Uterus (tissue), 4 donors: ENCODE data around the gene FBXW7. TPM values are rescaled to one million over a fixed set of nuclear protein-coding genes. Genes with fewer than 3 reads are reported as not detected.

Experiments used
- DNase-seq, 2 donors: peaks; one replicate each; pipeline ENCODE4 v3.0.0-alpha.2; 2019 to 2020
- H3K27ac ChIP-seq, 2 donors: fragments of 200-600 bp; sonication (generic); 1 replicate in 1 of 2; 2 replicates in 1 of 2; pipeline ENCODE4 v1.5.1; 2016 to 2018
- H3K27me3 ChIP-seq, 2 donors: fragments of 200-600 bp; sonication (generic); one replicate each; pipeline ENCODE4 v1.5.1; 2018 to 2019; ENCODE audit warnings: control low read depth in 1 of 2
- H3K36me3 ChIP-seq, 2 donors: fragments of 200-600 bp; sonication (generic); one replicate each; pipeline ENCODE4 v1.5.1; 2019; ENCODE audit warnings: control low read depth in 1 of 2
- H3K4me1 ChIP-seq, 2 donors: fragments of 200-600 bp; sonication (generic); one replicate each; pipeline ENCODE4 v1.5.1; 2018 to 2019; ENCODE audit warnings: control low read depth in 1 of 2
- H3K4me3 ChIP-seq, 2 donors: fragments of 200-600 bp; sonication (generic); 1 replicate in 1 of 2; 2 replicates in 1 of 2; pipeline ENCODE4 v1.5.1; 2018 to 2019; ENCODE audit warnings: mild to moderate bottlenecking in 1 of 2
- H3K9me3 ChIP-seq, 2 donors: fragments of 200-600 bp; sonication (generic); one replicate each; pipeline ENCODE4 v1.5.1; 2019; ENCODE audit warnings: control low read depth in 1 of 2
- CTCF ChIP-seq, 4 experiments: fragments of 200-600 bp in 2 of 4; fragments of 450-650 bp in 2 of 4; sonication (generic) in 2 of 4; IDR thresholded peaks; one replicate each; pipeline ENCODE4 v1.5.1; 2016 to 2019; ENCODE audit warnings: antibody characterized with exemption in 4 of 4, mild to moderate bottlenecking in 2 of 4, moderate library complexity in 1 of 4
- POLR2A ChIP-seq, 2 donors: fragments of 450-650 bp; IDR thresholded peaks; one replicate each; pipeline ENCODE4 v1.6.1; 2016; ENCODE audit warnings: antibody characterized with exemption in 2 of 2, mild to moderate bottlenecking in 1 of 2, moderate library complexity in 1 of 2
- intact Hi-C: fragments of 100-400 bp; cut with DNase I; formaldehyde crosslinking; loops from one replicate; pipeline ENCODE4 v1.15.1; 2023; ENCODE audit warnings: low total_unique reads
- total RNA-seq, 4 donors: library from RNA; depleted of rRNA in 3 of 4; stranded (reverse); fragments of >200 nt in 3 of 4; gene quantifications; one replicate each; pipeline versions ENCODE4 v1.1.0 to v1.2.4, GENCODE V29; 2014 to 2023
- donor health status: DM: yes; HTN: yes; CAD: no.

Gene FBXW7
- total RNA-seq, 4 donors from 2014 or later = 50.6 to 152 (median 90.8) TPM

- Histone ChIP-seq H3K27me3 (no peaks in the 10 kb centered on the region), H3K4me3 (no peak overlapping the region), H3K36me3 (no peaks in the 10 kb centered on the region), H3K27ac (no peak overlapping the region), H3K9me3 (no peaks in the 10 kb centered on the region), H3K4me1 (no peaks in the 10 kb centered on the region)
- intact Hi-C loops = no loop called here
- no peak for TF ChIP-seq POLR2A (IDR thresholded peaks at IDR 0.05)
- TF ChIP-seq CTCF (IDR thresholded peaks at IDR 0.05) = no peak
- no peak for DNase-seq
Measured at GRCh38 chr4:152579107-152579764, 43.3 kb upstream of the FBXW7 start.

GRCh38 chr4:152578670-152579069 is 42.8 kb upstream of the FBXW7 start:
- H3K4me3 ChIP-seq = no peak overlapping the region
- H3K36me3 ChIP-seq = no peaks in the 10 kb centered on the region
- H3K27ac ChIP-seq = no peak overlapping the region
- DNase-seq = no peak
- TF ChIP-seq POLR2A (IDR thresholded peaks at IDR 0.05) = no peak
- no peak for TF ChIP-seq CTCF (IDR thresholded peaks at IDR 0.05)
- intact Hi-C loops = no loop called here
- no peaks in the 10 kb centered on the region for H3K9me3 ChIP-seq
- H3K4me1 ChIP-seq = no peaks in the 10 kb centered on the region
- no peaks in the 10 kb centered on the region for H3K27me3 ChIP-seq

- H3K4me3 ChIP-seq = no peak overlapping the region
- H3K4me1 ChIP-seq = no peaks in the 10 kb centered on the region
- TF ChIP-seq CTCF (IDR thresholded peaks at IDR 0.05) = no peak
- no peak for TF ChIP-seq POLR2A (IDR thresholded peaks at IDR 0.05)
- no peaks in the 10 kb centered on the region for H3K36me3 ChIP-seq
- intact Hi-C loops = no loop called here
- no peak overlapping the region for H3K27ac ChIP-seq
- no peaks in the 10 kb centered on the region for H3K27me3 ChIP-seq
- H3K9me3 ChIP-seq = no peaks in the 10 kb centered on the region
- DNase-seq = no peak
Measured at GRCh38 chr4:152577708-152578396, 42.0 kb upstream of the FBXW7 start.

DNA sequence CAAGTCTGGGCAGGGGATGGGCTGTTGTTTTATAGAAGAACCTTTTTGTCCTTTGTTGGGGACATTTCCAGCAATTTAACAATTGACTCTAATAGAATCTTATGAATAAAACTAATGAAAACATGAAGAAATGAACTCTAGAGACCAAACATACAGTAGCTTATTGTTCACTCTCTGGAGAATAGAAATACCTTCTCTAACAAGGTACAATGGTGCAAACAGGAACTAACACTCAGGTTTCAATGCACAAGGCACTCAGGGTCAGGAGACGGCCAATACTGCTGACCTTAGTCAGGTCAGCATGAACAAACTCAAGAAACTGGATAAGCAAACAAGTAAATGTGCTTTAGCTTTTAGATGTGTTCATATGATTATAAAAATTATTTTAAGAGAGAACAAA is 39.6 kb upstream of the FBXW7 start:
- Histone ChIP-seq H3K4me1 (no peaks in the 10 kb centered on the region), H3K9me3 (no peaks in the 10 kb centered on the region), H3K36me3 (no peaks in the 10 kb centered on the region), H3K27ac (no peak overlapping the region), H3K27me3 (no peaks in the 10 kb centered on the region), H3K4me3 (no peak overlapping the region)
- TF ChIP-seq POLR2A (IDR thresholded peaks at IDR 0.05) (no peak), CTCF (IDR thresholded peaks at IDR 0.05) (no peak)
- intact Hi-C loops = no loop called here
- DNase-seq = no peak

DNA sequence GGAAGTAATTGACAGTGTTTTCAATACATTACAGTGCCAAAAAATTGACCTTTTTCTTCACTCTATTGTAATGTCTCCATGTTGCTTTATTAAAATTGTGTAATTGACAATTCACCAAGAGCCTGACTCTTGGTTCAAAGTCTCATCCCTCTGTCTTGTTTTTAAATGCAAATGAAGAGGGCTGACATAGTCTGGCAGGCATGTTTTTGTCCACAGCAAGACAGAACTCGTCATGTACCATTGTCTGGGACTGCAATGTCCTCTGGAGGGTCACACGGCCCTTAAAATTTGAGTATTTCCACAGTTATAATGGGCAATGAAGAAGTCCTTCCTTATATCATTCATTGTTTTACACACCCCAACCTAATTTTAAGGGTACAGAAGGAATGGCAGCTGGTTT is 38.0 kb upstream of the FBXW7 start:
- Histone ChIP-seq H3K4me3 (no peak overlapping the region), H3K27me3 (no peaks in the 10 kb centered on the region), H3K27ac (no peak overlapping the region), H3K9me3 (no peaks in the 10 kb centered on the region), H3K36me3 (no peaks in the 10 kb centered on the region), H3K4me1 (no peaks in the 10 kb centered on the region)
- intact Hi-C loops = no loop called here
- TF ChIP-seq CTCF (IDR thresholded peaks at IDR 0.05) = no peak
- no peak for TF ChIP-seq POLR2A (IDR thresholded peaks at IDR 0.05)
- no peak for DNase-seq
